Activated gamma-delta T cell (primary cell): ENCODE measurements around the gene CDYL2.

Experiments
- DNase-seq: peaks from one replicate; lab custom pipeline; 2025; lab: John Stamatoyannopoulos, UW

Gene CDYL2

DNA sequence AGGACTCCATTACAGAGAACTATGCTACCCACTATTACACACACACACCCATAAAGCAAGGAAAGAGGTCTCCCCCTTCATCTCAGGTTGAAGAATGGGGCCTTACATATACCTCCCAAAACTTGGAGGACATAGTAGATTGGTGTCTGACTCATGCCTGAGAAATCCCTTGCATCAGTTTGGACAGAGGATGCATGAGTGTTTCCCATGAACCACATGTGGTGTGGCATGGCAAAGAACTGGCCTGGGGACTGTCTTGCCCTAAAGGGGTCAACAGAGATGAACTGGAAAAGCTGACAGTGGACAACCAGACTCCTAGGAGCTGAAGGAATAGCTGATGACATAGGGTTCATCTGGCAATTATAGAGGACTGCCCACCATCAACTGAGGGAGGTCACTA lies 209.6 kb downstream of the CDYL2 start:
- DNase-seq, result no peak

GRCh38 chr16:80592273-80592672 lies 212.1 kb downstream of the CDYL2 start:
- DNase-seq, result no peak

DNA sequence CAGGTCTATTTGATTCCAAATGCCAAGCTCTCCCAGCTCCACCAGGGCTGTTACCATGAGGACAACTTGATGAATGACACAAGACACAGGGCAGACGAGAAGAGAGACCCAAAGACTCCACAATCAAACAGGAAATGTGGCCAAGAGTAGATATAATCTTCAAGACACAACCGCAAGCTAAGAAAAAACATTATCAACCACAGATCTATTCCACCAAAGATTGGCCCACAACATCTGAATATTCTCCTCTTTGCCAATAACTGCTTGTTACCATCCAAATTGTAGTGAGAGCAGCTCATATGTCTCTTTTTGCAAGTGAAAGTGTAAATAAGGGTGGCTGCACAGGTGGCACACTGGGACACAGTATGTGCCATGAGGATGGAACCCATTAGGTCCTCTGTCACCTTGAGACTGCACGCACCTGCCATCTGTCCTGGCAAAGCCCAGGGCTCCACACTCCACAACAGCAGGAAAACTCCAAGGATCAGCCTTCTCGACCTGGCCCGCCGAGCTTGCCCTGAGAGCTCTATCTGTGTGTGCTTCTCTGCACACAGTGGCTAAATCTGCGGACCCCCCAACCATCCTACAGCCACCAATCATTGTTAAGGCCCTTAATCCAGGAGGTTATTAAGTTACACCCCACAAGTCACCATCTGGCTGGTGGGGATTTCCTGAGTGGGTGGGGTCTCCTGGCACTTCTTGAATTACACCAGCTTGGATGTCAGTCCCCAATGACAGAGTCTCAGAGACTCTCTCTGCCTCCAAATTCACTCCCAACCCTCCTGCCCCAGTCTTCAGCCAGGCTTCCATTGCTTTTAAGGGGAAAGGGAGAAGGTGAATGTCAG lies 213.1 kb downstream of the CDYL2 start:
- DNase-seq, result no peak

- DNase-seq, result no peak
Observed at GRCh38 chr16:80587071-80587470, 217.3 kb downstream of the CDYL2 start.

GRCh38 chr16:80586476-80586875 lies 217.9 kb downstream of the CDYL2 start:
- no peak for DNase-seq

DNA sequence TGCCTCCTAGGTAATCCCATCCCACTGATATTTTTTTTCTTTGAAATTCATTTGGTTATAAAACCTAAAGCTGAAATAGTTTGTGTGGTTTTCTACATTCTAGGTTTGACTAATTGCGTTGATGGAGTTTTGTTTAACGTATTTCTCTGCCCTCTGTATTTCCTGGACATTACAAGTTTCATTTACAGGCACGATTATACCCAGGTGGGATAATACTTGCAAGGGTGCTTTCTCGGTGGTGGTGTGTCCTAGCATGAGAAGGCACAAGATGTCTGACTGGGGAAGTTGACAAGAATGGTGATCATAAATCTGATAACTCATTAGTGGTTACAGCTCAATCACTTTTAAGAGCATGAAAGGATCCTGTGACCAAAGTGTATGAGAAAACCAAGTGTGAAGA lies 218.6 kb downstream of the CDYL2 start:
- DNase-seq, result no peak

DNA sequence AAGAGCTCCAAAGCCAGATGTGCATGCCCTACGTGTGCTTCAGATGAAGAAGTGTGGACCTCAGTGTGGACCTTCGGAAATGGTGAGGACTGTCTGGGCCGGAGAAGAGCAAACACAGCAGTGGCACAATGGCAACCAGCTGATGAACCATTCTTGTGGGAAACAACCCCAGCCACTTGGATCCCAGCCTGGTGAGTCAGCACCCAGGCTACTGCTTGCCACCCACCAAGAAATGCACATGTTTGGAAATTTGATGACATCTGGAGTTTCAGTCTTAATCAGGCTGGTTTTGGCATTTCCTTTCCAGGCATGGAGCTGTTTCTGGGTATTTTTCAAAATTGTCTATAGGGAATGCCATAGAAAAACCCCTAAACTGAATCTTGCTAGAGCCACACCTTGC lies 220.9 kb downstream of the CDYL2 start:
- DNase-seq, result no peak

- DNase-seq, result no peak
Observed at GRCh38 chr16:80580109-80580832, 224.1 kb downstream of the CDYL2 start.

DNA sequence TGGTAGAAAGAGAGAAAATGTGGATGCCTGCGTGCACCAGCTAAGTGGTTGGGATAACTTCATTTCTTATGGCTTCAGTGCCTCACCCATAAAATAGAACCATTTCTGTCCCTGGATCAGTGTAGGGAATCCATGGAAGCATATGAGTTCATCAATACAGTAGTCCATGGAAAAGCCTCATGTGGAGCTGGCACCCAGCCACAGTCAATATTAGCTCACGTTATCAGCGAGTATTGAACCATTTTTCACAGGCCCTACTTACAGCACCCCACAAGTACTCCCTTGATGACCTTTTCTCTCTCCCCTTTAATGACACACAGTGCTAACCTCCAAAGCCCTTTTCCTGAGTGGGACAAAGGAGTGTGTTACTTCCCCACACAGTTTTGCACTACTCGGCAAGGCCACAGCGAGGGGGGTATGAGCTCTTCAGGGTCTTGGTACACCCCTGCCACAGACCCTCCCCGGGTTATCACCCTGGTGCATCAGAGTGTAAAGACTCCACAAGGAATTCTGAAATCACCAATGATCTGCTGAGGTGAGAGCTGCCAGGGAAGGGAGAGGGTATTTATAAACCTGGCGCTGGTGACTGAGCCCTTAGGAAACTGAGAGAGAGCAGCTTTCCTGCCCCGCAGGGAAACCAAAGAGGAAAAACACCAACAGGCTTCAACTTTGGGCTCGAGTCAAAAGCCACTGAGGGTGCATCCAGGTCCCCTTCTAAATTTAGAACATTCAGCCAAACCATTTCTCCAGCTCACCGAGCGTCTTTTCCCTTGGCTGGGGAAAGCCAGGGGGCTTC lies 226.7 kb downstream of the CDYL2 start:
- DNase-seq, result no peak

- DNase-seq, result no peak
Observed at GRCh38 chr16:80576343-80576912, 228.0 kb downstream of the CDYL2 start.

- no peak for DNase-seq
Observed at GRCh38 chr16:80573700-80574120, 230.7 kb downstream of the CDYL2 start.

DNA sequence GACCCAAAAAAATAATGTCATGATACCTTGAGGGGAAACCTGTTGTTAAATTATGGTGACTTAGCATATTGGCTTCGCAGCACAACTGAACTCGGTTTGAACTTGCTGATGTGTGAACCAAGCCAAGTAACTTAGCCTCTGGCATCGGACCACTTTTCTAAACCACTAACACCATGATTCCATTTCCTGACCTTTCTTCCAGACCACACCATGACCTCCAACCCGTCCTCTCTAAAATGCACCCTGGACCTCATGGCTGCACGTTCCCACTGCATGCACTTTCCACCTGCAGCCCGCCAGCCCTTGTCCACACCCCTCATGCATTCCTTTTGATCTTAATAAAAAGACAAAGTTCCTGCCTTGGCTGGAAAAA lies 234.3 kb downstream of the CDYL2 start:
- DNase-seq, result no peak

DNA sequence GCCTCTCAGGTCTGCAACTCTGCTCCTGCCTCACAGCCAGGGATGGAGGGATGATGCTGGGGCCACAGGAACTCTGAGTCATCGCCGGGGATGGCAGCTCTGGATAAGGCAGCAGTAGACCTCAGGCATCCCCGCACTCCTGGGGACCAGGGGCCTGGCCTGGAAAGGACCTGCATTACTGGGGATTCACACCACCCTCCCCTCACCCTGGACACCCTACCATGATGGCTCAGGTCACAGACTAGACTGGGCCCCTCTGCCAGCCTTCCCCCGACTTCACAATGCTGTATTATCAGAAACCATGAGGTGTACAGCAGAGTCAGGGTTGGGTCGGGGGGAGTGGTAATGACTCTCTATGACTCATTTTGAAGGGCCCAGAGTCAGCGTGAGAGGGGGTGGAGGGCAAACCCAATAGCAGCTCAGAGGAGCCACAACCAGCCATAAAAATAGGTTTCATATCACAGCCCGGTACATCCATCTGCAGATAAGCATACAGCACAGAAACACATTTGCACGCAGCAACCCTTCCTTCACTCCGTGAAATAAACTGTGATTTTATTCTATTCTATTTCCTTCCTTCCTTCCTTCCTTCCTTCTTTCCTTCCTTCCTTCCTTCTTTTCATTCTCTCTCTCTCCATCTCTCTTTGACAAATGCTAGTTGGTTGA lies 234.8 kb downstream of the CDYL2 start:
- no peak for DNase-seq

DNA sequence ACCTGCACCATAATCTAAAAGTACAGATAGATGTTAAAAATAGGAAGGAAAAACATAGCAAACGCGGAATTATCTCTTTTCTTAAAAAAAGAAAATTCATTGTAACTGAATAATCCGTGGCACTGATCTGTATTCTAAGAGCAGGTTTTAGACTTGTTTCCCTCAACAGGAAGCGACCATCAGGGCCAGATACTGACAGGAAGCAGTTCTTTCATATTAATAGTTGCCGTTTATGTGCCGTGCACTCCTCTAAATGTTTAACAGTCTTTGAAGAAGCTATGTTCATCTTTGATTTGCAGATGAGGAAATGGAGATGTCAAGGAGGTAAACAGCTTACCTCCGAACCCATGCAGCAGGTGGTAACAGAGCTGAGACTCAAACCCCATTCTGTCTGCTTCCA lies 240.0 kb downstream of the CDYL2 start:
- DNase-seq, result no peak

- no peak for DNase-seq
Observed at GRCh38 chr16:80563066-80563465, 241.3 kb downstream of the CDYL2 start.

DNA sequence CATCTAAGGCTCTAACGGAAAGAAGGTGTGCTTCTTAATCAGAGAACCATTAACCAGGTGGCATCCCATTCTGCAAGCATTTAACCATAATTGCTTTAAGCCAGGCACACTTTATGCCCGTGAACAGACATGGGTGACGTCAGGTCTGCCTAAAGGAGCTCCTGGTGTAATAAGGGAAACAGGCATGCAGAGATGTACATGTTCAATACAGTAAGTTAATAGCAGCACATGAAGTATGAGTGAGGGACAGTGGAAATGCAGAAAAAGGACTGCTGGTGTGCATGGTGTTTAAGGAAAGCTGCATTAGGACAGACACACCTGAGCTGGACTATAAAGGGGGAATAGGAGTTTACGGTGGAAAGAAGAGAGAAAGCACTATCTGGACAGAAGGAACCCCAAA lies 245.0 kb downstream of the CDYL2 start:
- no peak for DNase-seq

- DNase-seq, result no peak
Observed at GRCh38 chr16:80557037-80557436, 247.4 kb downstream of the CDYL2 start.

DNA sequence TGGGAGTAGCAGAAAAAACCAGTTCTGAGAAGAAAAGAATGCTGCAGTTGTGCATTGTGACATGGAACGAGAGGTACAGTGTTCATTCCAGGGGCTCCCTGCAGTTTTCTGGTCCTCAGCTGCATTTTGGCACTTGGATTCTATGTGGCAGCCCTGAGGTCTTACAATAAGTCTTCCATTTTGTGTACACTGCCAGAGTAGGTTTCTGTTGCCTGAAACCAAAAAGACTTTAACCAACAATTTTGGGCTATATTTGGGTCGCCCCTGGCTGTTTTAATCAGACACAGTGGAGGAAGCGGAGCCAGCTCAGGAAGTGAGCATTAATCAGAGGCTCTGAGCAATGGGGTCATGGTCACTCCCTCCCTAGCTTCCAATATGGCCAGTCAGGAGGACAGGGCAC lies 247.9 kb downstream of the CDYL2 start:
- DNase-seq, result no peak

- DNase-seq, result no peak
Observed at GRCh38 chr16:80554033-80554432, 250.4 kb downstream of the CDYL2 start.

- no peak for DNase-seq
Observed at GRCh38 chr16:80552277-80552676, 252.1 kb downstream of the CDYL2 start.
